Hematopoietic multipotent progenitor cell treated with erythropoietin and hydrocortisone succinate and interleukin-3 and kit ligand, for 6 days (in vitro differentiated cells): ENCODE results near the gene KHDC1L.
A peak's percentile ranks its signal among the peaks of the same experiment; 100 is the strongest.
"Not testable (repeated sequence)": the region's sequence is repeated elsewhere in the genome, so short reads cannot be mapped to it uniquely, and the experiment has no call there.

Source experiments
- DNase-seq: peaks from one replicate; pipeline ENCODE4 v3.0.0-alpha.2; 2015

KHDC1L gene

GRCh38 chr6:73225396-73225795 lies at the start of gene KHDC1L:
Gene KHDC1L (minus strand): TSS chr6:73225496. CDS start chr6:73225408, 88 bp downstream.
- DNase-seq = no peak

GRCh38 chr6:73269296-73269695 lies 44.0 kb upstream of the KHDC1L start:
- DNase-seq = not testable (repeated sequence)

GRCh38 chr6:73268896-73269295 lies 43.6 kb upstream of the KHDC1L start:
- not testable (repeated sequence) for DNase-seq

GRCh38 chr6:73264446-73264845 lies 39.1 kb upstream of the KHDC1L start:
- DNase-seq = no peak

GRCh38 chr6:73263570-73263909 lies 38.2 kb upstream of the KHDC1L start:
- peak; percentile 32 for DNase-seq

- DNase-seq = peak; percentile 72
Measured at GRCh38 chr6:73262671-73263569, 37.6 kb upstream of the KHDC1L start, which contains the start of gene KHDC1. Gene KHDC1 (minus strand): TSS chr6:73263196. CDS start chr6:73242517, 20,679 bp downstream.

- DNase-seq = no peak
Measured at GRCh38 chr6:73258721-73259120, 33.4 kb upstream of the KHDC1L start.

- DNase-seq = not testable (repeated sequence)
Measured at GRCh38 chr6:73254323-73254722, 29.0 kb upstream of the KHDC1L start.

GRCh38 chr6:73252703-73253102 lies 27.4 kb upstream of the KHDC1L start:
- no peak for DNase-seq

GRCh38 chr6:73250016-73250415 lies 24.7 kb upstream of the KHDC1L start:
- DNase-seq = no peak

- no peak for DNase-seq
Measured at GRCh38 chr6:73248192-73248903, 23.1 kb upstream of the KHDC1L start.

- no peak for DNase-seq
Measured at GRCh38 chr6:73242001-73242400, 16.7 kb upstream of the KHDC1L start.

GRCh38 chr6:73240730-73241129 lies 15.4 kb upstream of the KHDC1L start:
- no peak for DNase-seq

GRCh38 chr6:73236144-73236750 lies 11.0 kb upstream of the KHDC1L start:
- DNase-seq = no peak

- DNase-seq = no peak
Measured at GRCh38 chr6:73234733-73235132, 9.4 kb upstream of the KHDC1L start.

- DNase-seq = not testable (repeated sequence)
Measured at GRCh38 chr6:73233971-73234370, 8.7 kb upstream of the KHDC1L start.

GRCh38 chr6:73233048-73233447 lies 7.8 kb upstream of the KHDC1L start:
- DNase-seq = no peak

- DNase-seq = peak; percentile 12
Measured at GRCh38 chr6:73231986-73232391, 6.7 kb upstream of the KHDC1L start.

- DNase-seq = no peak
Measured at GRCh38 chr6:73227606-73228255, 2.4 kb upstream of the KHDC1L start.

GRCh38 chr6:73216859-73217258 lies 8.4 kb downstream of the KHDC1L start:
- DNase-seq = no peak

GRCh38 chr6:73209117-73209516 lies 16.2 kb downstream of the KHDC1L start:
- DNase-seq = no peak

- DNase-seq = no peak
Measured at GRCh38 chr6:73207221-73207837, 18.0 kb downstream of the KHDC1L start.

GRCh38 chr6:73204252-73204651 lies 21.0 kb downstream of the KHDC1L start:
- no peak for DNase-seq
